NCI-H526 treated with DMSO at 0.1 percent for 48 hours (cell line): ENCODE results near the gene ZNF33A.
A peak's percentile ranks its signal among the peaks of the same experiment; 100 is the strongest.
"Not testable (repeated sequence)": the region's sequence is repeated elsewhere in the genome, so short reads cannot be mapped to it uniquely, and the experiment has no call there.

Experiments
- DNase-seq: peaks from one replicate; lab custom pipeline; 2025; lab: John Stamatoyannopoulos, UW

ZNF33A gene

GRCh38 chr10:38045129-38045528 is 34.7 kb downstream of the ZNF33A start:
- no peak for DNase-seq

- DNase-seq, result no peak
Observed at GRCh38 chr10:38047666-38048065, 37.2 kb downstream of the ZNF33A start.

- no peak for DNase-seq
Observed at GRCh38 chr10:38050212-38050611, 39.7 kb downstream of the ZNF33A start.

- DNase-seq, result no peak
Observed at GRCh38 chr10:38054361-38054797, 43.9 kb downstream of the ZNF33A start.

- not testable (repeated sequence) for DNase-seq
Observed at GRCh38 chr10:38055274-38055894, 44.9 kb downstream of the ZNF33A start.

- not testable (repeated sequence) for DNase-seq
Observed at GRCh38 chr10:38069663-38070062, 59.2 kb downstream of the ZNF33A start.

GRCh38 chr10:38070501-38070900 is 60.0 kb downstream of the ZNF33A start:
- no peak for DNase-seq

- no peak for DNase-seq
Observed at GRCh38 chr10:38072552-38072951, 62.1 kb downstream of the ZNF33A start.

GRCh38 chr10:38076687-38077086 is 66.2 kb downstream of the ZNF33A start:
- no peak for DNase-seq

- DNase-seq, result not testable (repeated sequence)
Observed at GRCh38 chr10:38093318-38093717, 82.8 kb downstream of the ZNF33A start.

GRCh38 chr10:38093816-38094157 is 83.3 kb downstream of the ZNF33A start:
- DNase-seq, result no peak

- peak; percentile 82 for DNase-seq
Observed at GRCh38 chr10:38094158-38094926, 83.9 kb downstream of the ZNF33A start, which contains the start of gene ZNF37A. TSS of gene ZNF37A (plus strand) at chr10:38094337. CDS start at chr10:38096618, 2,281 bp downstream.

GRCh38 chr10:38094927-38095574 is 84.6 kb downstream of the ZNF33A start:
- DNase-seq, result no peak

GRCh38 chr10:38102880-38103279 is 92.4 kb downstream of the ZNF33A start:
- no peak for DNase-seq

GRCh38 chr10:38103756-38104155 is 93.3 kb downstream of the ZNF33A start:
- DNase-seq, result no peak

GRCh38 chr10:38112159-38112558 is 101.7 kb downstream of the ZNF33A start:
- DNase-seq, result no peak
